BJ (cell line): ENCODE results near the gene HAO1. TPM values are rescaled to one million over a fixed set of nuclear protein-coding genes. Genes with fewer than 3 reads are reported as not detected.

Source experiments
- CTCF ChIA-PET: fragments of 350-600 bp; formaldehyde crosslinking; extraction: SDS; loops from one replicate; lab custom pipeline; 2021; ENCODE audit warnings: antibody characterized with exemption, inconsistent platforms; lab: Yijun Ruan, JAX
- POLR2A ChIA-PET: fragments of 300-600 bp; sonication (Branson Sonifier 250); formaldehyde crosslinking; extraction: SDS; loops from one replicate; lab custom pipeline; 2021; ENCODE audit warnings: antibody characterized with exemption; lab: Charles Lee
- DNase-seq: peaks from one replicate; pipeline ENCODE4 v3.0.0-alpha.2; 2011; ENCODE audit warnings: low read depth
- H3K27me3 ChIP-seq: 2 replicates; pipeline ENCODE4 v1.6.0; 2011; ENCODE audit warnings: low read length; ENCODE audit not compliant: control insufficient read depth, insufficient read depth
- H3K36me3 ChIP-seq: 2 replicates; pipeline ENCODE4 v1.5.1; 2011; ENCODE audit warnings: low read length; ENCODE audit not compliant: control insufficient read depth, insufficient read depth
- H3K4me3 ChIP-seq: 2 replicates; pipeline ENCODE4 v1.5.1; 2011; ENCODE audit warnings: low read depth, mild to moderate bottlenecking, control low read depth, low read length
- polyA plus RNA-seq: library from polyadenylated mRNA; depleted of rRNA; stranded (reverse); fragments of >200 nt; gene quantifications from 2 replicates; pipeline ENCODE4 v1.2.3, GENCODE V29; 2011
- TF ChIP-seq, protein P1 (sequence below): IDR thresholded peaks from 2 replicates; pipeline ENCODE4 v1.5.1; 2011; ENCODE audit warnings: low read depth, mild to moderate bottlenecking, control low read depth, inconsistent platforms, low read length, moderate library complexity; ENCODE audit not compliant: insufficient read depth

Gene HAO1
- polyA plus RNA-seq, 1 experiment: not detected

GRCh38 chr20:7889736-7890135, 50.5 kb downstream of the HAO1 start:
- ChIA-PET CTCF (no interaction called here), POLR2A (no interaction called here)
- TF ChIP-seq, protein P1, sequence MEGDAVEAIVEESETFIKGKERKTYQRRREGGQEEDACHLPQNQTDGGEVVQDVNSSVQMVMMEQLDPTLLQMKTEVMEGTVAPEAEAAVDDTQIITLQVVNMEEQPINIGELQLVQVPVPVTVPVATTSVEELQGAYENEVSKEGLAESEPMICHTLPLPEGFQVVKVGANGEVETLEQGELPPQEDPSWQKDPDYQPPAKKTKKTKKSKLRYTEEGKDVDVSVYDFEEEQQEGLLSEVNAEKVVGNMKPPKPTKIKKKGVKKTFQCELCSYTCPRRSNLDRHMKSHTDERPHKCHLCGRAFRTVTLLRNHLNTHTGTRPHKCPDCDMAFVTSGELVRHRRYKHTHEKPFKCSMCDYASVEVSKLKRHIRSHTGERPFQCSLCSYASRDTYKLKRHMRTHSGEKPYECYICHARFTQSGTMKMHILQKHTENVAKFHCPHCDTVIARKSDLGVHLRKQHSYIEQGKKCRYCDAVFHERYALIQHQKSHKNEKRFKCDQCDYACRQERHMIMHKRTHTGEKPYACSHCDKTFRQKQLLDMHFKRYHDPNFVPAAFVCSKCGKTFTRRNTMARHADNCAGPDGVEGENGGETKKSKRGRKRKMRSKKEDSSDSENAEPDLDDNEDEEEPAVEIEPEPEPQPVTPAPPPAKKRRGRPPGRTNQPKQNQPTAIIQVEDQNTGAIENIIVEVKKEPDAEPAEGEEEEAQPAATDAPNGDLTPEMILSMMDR: no peak
- H3K4me3 ChIP-seq: no peak overlapping the region
- H3K36me3 ChIP-seq: no peaks in the 10 kb centered on the region
- DNase-seq: no peak
- no peaks in the 10 kb centered on the region for H3K27me3 ChIP-seq

- Histone ChIP-seq H3K27me3 (no peaks in the 10 kb centered on the region), H3K4me3 (no peak overlapping the region), H3K36me3 (no peaks in the 10 kb centered on the region)
- no peak for DNase-seq
- TF ChIP-seq, protein P1: no peak
- ChIA-PET CTCF (no interaction called here), POLR2A (no interaction called here)
Observed at GRCh38 chr20:7883741-7884140, 56.5 kb downstream of the HAO1 start.

DNA sequence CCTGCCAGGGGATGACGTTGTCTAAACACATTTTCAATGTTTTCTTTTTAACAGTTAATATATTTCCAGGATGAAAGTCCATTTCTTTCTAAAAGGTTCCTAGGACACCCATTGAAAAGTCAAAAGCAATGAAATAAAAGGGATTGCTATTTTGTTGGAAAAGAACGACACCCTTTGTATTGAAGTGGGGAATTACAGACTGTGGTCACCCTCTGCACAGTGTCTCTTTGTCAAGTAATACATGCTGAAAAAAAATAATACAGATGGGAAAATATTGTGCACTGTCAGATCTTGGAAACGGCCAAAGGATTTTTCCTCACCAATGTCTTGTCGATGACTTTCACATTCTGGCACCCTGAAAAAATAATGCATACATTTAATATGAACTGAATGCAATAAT, 56.9 kb downstream of the HAO1 start:
- no peak overlapping the region for H3K4me3 ChIP-seq
- TF ChIP-seq, protein P1: no peak
- no peaks in the 10 kb centered on the region for H3K36me3 ChIP-seq
- no peaks in the 10 kb centered on the region for H3K27me3 ChIP-seq
- POLR2A ChIA-PET: no interaction called here
- DNase-seq: no peak
- CTCF ChIA-PET: interaction anchor here (0.5 kb wide), 1 partner anchor 43 kb away, joined by 3 read pairs; no protein-coding TSS in a partner anchor

DNA sequence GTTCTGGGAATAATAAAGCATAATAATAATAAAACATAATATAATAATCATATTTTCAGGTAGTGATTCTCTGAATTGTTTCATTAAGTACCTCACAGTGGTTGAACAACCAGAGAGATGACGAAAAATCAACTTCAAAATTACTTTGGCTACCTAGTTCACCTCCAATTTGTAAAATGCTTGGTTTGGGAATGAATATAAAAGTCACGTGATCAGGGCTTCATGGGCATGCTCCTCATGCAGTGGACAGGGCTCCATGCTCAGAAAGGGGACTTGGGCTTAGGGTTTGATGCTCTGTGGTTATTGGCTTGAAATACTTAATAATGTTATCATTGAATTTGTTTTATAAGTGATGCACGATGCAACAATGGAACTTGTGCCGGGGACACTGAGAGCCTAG, 58.2 kb downstream of the HAO1 start:
- ChIA-PET POLR2A (no interaction called here), CTCF (interaction anchor here (0.7 kb wide), 1 partner anchor 78 kb away, joined by 3 read pairs; no protein-coding TSS in a partner anchor)

GRCh38 chr20:7881551-7881950, 58.7 kb downstream of the HAO1 start:
- H3K36me3 ChIP-seq: no peaks in the 10 kb centered on the region
- H3K4me3 ChIP-seq: no peak overlapping the region
- TF ChIP-seq, protein P1: no peak
- H3K27me3 ChIP-seq: no peaks in the 10 kb centered on the region
- no peak for DNase-seq
- ChIA-PET CTCF (interaction anchor here (0.8 kb wide), 1 partner anchor 15 kb away, joined by 3 read pairs; no protein-coding TSS in a partner anchor), POLR2A (no interaction called here)

More for the DNA sequence above, 58.2 kb downstream of the HAO1 start:
- TF ChIP-seq, protein P1: no peak
- no peak overlapping the region for H3K4me3 ChIP-seq
- no peaks in the 10 kb centered on the region for H3K27me3 ChIP-seq
- no peak for DNase-seq
- no peaks in the 10 kb centered on the region for H3K36me3 ChIP-seq
